HUES6 (cell line): ENCODE data around the gene RNASE1.
A peak's percentile ranks its signal among the peaks of the same experiment; 100 is the strongest.
"Not testable (repeated sequence)": the region's sequence is repeated elsewhere in the genome, so short reads cannot be mapped to it uniquely, and the experiment has no call there.

Experiments
- H3K27ac ChIP-seq: 2 replicates; pipeline ENCODE4 v1.7.0; 2013; ENCODE audit warnings: low read depth, mild to moderate bottlenecking, low read length, inconsistent platforms
- H3K27me3 ChIP-seq: 2 replicates; pipeline ENCODE4 v1.6.1; 2013; ENCODE audit warnings: low read length; ENCODE audit not compliant: control insufficient read depth, insufficient read depth
- H3K36me3 ChIP-seq: 2 replicates; pipeline ENCODE4 v1.6.1; 2013; ENCODE audit warnings: low read length; ENCODE audit not compliant: control insufficient read depth, insufficient read depth
- H3K4me1 ChIP-seq: 2 replicates; pipeline ENCODE4 v1.6.1; 2013; ENCODE audit warnings: low read length; ENCODE audit not compliant: control insufficient read depth, insufficient read depth
- H3K4me3 ChIP-seq: 2 replicates; pipeline ENCODE4 v1.5.1; 2013; ENCODE audit warnings: low read depth, low read length
- H3K9ac ChIP-seq: one replicate; pipeline ENCODE4 v1.6.1; 2013; ENCODE audit warnings: mild to moderate bottlenecking, low read length
- H3K9me3 ChIP-seq: 2 replicates; pipeline ENCODE4 v1.6.1; 2013; ENCODE audit warnings: low read depth, low read length; ENCODE audit not compliant: control insufficient read depth, insufficient read depth

Gene RNASE1

DNA sequence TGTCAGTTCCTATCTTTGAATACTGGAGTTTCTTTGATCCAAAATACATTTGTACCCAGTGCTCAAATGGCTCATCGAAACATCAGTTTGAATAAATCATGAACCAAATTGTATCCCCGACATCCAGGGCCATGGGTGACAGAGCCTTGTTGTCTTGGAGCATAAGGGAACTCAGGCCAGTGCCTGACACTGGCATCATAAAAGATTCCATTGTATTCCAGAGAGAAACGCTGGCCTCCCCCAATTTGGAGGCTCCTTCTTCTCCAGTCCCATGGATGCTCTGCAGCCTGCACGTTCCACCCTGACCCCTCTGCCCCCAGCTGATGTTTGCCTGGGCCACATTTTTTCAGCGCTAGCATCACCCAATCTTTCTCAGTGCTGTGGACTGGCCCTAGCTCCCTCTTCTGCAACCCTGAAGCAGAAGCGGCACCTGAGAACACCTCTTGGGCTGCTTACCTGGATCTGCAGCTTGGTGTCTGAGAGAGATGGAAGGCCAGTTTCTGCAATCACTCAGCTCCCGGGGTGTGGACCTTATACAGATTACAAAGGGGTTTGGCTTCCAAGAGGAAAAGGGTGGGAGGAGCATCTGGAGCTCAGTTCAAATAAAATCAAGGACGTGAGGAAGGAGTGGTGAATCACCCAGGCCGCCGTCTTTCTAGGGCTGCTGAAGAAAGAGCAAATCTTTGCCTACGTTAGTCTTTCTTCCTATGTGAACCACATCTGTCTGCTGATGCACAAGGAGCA lies at the start of gene RNASE1:
Gene RNASE1, minus strand, starts transcription at position 504 of the 744 bp plus-strand sequence. CDS start 776 bp downstream, outside the sequence.
- H3K27me3 ChIP-seq, result no peaks in the 10 kb centered on the region

DNA sequence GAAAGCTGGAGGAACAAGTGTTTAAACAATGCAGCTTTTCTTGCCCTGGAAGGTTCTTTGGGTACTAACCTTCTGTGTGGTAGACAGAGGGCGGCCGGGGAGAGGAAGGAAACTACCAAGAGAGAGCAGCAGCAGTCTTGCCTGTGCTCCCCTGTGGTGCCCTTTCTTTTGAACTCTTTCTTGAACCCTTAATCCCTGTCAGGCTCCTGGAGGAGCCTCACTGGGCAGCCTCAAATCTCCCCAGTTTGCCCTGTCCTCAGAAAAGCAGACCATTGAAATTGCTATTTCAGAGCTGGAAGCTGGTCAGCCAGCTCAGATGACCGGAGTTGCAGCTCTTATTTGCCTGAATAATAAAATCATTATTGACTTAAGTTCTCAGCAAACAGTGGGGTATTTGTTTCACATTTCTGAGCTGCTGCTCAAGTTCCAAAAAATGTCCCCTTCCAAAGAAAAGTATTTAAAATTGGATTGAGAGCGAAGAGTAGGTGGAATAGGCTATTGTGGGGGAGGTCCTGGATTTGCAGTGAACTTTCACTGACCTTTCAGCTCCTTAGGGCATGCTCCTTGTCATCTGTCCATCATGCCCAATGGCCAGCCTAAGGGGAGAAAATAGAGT lies 46.4 kb upstream of the RNASE1 start:
- H3K9me3 ChIP-seq, result no peaks in the 10 kb centered on the region
- no peak overlapping the region for H3K27ac ChIP-seq
- H3K4me1 ChIP-seq, result peaks cover 11% of the 10 kb centered on the region
- no peaks in the 10 kb centered on the region for H3K27me3 ChIP-seq
- H3K4me3 ChIP-seq, result no peak overlapping the region
- no peaks in the 10 kb centered on the region for H3K36me3 ChIP-seq
- H3K9ac ChIP-seq, result no peak overlapping the region

More for the DNA sequence above, at the start of gene RNASE1:
- Histone ChIP-seq H3K36me3 (no peaks in the 10 kb centered on the region; the same call in 1 of the 2 replicates), H3K9ac (peak within 1 kb of the TSS; percentile 5), H3K4me3 (no peak within 1 kb of the TSS), H3K9me3 (no peaks in the 10 kb centered on the region), H3K4me1 (peaks cover 53% of the 10 kb centered on the region), H3K27ac (no peak within 1 kb of the TSS)

DNA sequence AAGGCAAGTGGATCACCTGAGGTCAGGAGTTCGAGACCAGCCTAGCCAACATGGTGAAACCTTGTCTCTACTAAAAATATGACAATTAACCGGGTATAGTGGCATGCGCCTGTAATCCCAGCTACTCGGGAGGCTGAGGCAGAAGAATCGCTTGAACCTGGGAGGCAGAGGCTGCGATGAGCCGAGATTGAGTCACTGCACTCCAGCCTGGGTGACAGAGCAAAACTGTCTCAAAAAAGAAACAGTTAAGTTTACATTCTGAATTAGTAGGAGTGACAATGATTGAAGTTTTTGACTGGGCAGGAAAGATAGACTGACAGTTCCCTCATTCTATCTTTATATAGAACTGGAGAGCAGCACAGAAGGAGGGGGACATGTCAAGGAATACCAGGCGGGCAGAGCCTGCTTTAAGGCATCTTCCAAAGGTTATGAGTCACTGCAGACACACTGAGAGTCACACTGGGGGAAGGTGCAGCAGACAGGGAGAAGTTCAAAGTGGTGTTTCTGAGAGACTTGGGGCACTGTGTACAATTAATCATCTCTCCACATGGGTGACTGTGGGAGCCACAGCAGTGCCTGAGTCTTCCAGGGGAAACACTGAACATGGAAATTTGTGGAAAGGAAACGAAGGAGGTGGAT lies 45.8 kb upstream of the RNASE1 start:
- Histone ChIP-seq H3K36me3 (no peaks in the 10 kb centered on the region), H3K27ac (no peak overlapping the region), H3K4me1 (peaks cover 11% of the 10 kb centered on the region), H3K9ac (no peak overlapping the region), H3K9me3 (no peaks in the 10 kb centered on the region), H3K27me3 (no peaks in the 10 kb centered on the region), H3K4me3 (no peak overlapping the region)

DNA sequence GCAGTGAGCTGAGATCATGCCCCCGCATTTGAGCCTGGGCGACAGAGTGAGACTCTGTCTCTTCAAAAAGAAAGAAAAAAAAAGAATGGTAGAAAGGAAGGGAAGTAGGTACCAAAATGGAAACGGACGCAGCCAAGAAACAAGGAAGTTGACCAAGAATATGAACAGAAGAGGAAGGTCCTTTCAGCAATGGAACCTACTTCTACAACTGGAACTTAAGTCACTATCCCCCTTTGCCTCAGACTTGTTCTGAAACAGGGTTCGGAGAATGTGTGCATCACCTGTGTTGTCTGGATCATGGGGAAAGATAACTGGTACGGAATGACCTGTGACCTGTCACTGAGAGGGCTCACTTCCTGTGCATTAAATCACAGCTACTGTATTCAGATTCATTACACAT lies 43.9 kb upstream of the RNASE1 start:
- Histone ChIP-seq H3K9me3 (no peaks in the 10 kb centered on the region), H3K27ac (no peak overlapping the region), H3K36me3 (no peaks in the 10 kb centered on the region), H3K4me3 (no peak overlapping the region), H3K4me1 (peaks cover 11% of the 10 kb centered on the region), H3K27me3 (no peaks in the 10 kb centered on the region), H3K9ac (no peak overlapping the region)

DNA sequence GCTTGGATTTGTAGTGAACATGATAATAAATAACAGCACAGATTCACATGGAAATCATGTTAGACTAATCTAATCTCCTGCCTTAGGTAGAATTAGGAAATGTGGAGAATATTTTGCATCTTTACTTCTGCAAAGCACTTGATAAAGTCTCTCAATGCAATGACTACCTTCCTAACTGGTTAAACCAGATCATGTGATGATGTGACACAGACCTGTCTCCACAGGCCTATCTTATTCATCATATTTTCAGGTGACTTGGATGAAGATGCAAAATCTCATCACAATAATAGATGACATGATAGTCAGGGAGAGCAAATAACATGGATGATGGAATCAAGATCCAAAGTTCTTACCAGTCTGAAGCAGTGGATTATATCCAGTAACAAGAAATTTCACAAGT lies 38.5 kb upstream of the RNASE1 start:
- Histone ChIP-seq H3K9ac (no peak overlapping the region), H3K27ac (no peak overlapping the region), H3K4me1 (peaks cover 7% of the 10 kb centered on the region; the same call in 1 of the 2 replicates), H3K4me3 (no peak overlapping the region), H3K9me3 (no peaks in the 10 kb centered on the region), H3K27me3 (no peaks in the 10 kb centered on the region), H3K36me3 (no peaks in the 10 kb centered on the region)

DNA sequence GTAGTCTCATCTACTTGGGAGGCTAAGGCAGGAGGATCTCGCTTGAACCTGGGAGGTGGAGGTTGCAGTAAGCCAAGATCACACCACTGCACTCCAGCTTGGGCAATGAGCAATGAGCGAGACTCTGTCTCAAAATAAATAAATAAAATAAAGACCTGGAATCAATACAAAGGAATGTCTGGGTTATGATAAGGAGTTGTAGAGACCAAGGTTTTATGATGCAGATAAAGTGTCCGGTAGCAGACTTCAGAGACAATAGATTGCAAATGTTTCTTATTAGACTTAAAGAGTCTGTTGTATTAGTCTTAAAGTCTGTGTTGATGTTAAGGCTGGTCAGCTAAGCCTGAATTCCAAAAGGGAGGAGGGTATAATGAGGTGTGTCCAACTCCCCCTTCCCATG lies 35.2 kb upstream of the RNASE1 start:
- Histone ChIP-seq H3K27me3 (no peaks in the 10 kb centered on the region), H3K4me3 (no peak overlapping the region), H3K27ac (no peak overlapping the region), H3K36me3 (no peaks in the 10 kb centered on the region), H3K4me1 (peaks cover 7% of the 10 kb centered on the region; the same call in 1 of the 2 replicates), H3K9ac (no peak overlapping the region), H3K9me3 (no peaks in the 10 kb centered on the region; the same call in 1 of the 2 replicates)

- peaks cover 7% of the 10 kb centered on the region; the same call in 1 of the 2 replicates for H3K4me1 ChIP-seq
- H3K9me3 ChIP-seq, result no peaks in the 10 kb centered on the region; the same call in 1 of the 2 replicates
- H3K27me3 ChIP-seq, result no peaks in the 10 kb centered on the region
- H3K27ac ChIP-seq, result no peak overlapping the region
- no peak overlapping the region for H3K4me3 ChIP-seq
- no peak overlapping the region for H3K9ac ChIP-seq
- H3K36me3 ChIP-seq, result no peaks in the 10 kb centered on the region
Observed at GRCh38 chr14:20836668-20837338, 34.2 kb upstream of the RNASE1 start.

DNA sequence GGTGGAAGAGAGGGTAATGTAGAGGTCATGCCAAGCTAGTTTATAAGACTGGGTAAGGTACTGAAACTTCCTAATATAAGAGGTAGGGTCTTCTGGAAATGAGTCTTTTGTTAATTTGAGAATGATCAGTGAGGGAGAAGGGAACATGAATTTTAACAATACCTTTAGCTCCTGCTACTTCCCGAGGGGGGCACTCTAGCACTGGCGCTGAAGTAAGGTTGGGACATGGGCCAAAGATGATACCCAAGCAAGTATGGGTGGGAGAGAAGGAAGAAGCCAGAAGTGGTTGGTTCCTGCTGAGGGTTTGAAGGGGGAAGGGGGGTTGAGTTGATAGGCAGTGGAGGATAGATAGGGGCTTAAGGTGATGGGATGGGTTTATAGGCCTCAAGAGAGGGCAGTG lies 32.3 kb upstream of the RNASE1 start:
- H3K27ac ChIP-seq, result no peak overlapping the region
- no peaks in the 10 kb centered on the region for H3K27me3 ChIP-seq
- H3K36me3 ChIP-seq, result no peaks in the 10 kb centered on the region
- H3K9me3 ChIP-seq, result no peaks in the 10 kb centered on the region; the same call in 1 of the 2 replicates
- H3K4me3 ChIP-seq, result no peak overlapping the region
- H3K4me1 ChIP-seq, result peaks cover 7% of the 10 kb centered on the region; the same call in 1 of the 2 replicates
- H3K9ac ChIP-seq, result no peak overlapping the region

- Histone ChIP-seq H3K4me1 (no peaks in the 10 kb centered on the region), H3K27ac (no peak overlapping the region), H3K27me3 (no peaks in the 10 kb centered on the region), H3K4me3 (no peak overlapping the region), H3K9ac (no peak overlapping the region), H3K36me3 (no peaks in the 10 kb centered on the region), H3K9me3 (peaks cover 2% of the 10 kb centered on the region; the same call in 1 of the 2 replicates)
Observed at GRCh38 chr14:20830831-20831230, 28.2 kb upstream of the RNASE1 start.

DNA sequence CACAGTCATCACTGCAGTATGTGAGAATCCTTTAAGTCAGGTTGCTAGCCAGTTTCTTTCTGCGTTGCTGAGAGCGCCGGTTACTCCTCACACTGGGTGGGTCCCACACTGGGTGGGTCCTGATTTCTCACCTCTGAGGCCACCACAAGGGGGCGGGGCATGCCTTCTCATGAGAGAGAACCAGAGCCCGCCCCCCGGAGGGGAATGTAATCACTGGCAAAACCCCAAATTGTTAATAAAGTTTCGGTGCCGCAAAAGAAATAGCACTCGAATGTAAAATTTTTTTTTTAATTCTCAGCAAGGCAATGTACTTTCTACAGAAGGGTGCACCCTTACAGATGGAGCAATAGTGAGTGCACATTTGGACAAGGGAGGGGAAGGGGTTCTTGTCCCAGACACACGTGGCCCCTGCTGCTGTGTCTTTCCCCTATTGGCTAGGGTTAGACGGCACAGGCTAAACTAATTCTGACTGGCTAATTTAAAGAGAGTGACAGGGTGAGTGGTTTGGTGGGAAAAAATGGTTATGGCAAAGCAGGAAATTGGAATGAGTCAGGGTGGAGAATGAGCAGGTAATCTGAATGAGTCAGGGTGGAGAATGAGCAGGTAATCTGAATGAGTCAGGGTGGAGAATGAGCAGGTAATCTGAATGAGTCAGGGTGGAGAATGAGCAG lies 25.5 kb upstream of the RNASE1 start:
- not testable (repeated sequence) for H3K9me3 ChIP-seq, H3K36me3 ChIP-seq, H3K27me3 ChIP-seq, H3K27ac ChIP-seq, H3K4me1 ChIP-seq
- Histone ChIP-seq H3K9ac (peak overlapping the region; percentile 88), H3K4me3 (peak overlapping the region; percentile 68)
